GM18498 (cell line): ENCODE measurements around the gene CNN3.

Experiments
- ATAC-seq: cut with Tn5 transposase; IDR thresholded peaks from one replicate; pipeline ENCODE4 v1.9.1; 2021; ENCODE audit warnings: mild to moderate bottlenecking, moderate library complexity; ENCODE audit not compliant: unreplicated experiment

Gene CNN3

GRCh38 chr1:94892604-94893254 is 34.2 kb downstream of the CNN3 start:
- ATAC-seq = no peak

GRCh38 chr1:94888201-94888600 is 38.7 kb downstream of the CNN3 start:
- no peak for ATAC-seq

- no peak for ATAC-seq
Measured at GRCh38 chr1:94887603-94888171, 39.2 kb downstream of the CNN3 start.

GRCh38 chr1:94887106-94887505 is 39.8 kb downstream of the CNN3 start:
- ATAC-seq = no peak

- ATAC-seq = no peak
Measured at GRCh38 chr1:94886361-94886760, 40.5 kb downstream of the CNN3 start.

- ATAC-seq = no peak
Measured at GRCh38 chr1:94884507-94884906, 42.4 kb downstream of the CNN3 start.

GRCh38 chr1:94884106-94884505 is 42.8 kb downstream of the CNN3 start:
- no peak for ATAC-seq

GRCh38 chr1:94883691-94884090 is 43.2 kb downstream of the CNN3 start:
- no peak for ATAC-seq

GRCh38 chr1:94878329-94878728 is 48.6 kb downstream of the CNN3 start:
- no peak for ATAC-seq

- no peak for ATAC-seq
Measured at GRCh38 chr1:94876362-94876761, 50.5 kb downstream of the CNN3 start.

GRCh38 chr1:94875794-94876193 is 51.1 kb downstream of the CNN3 start:
- ATAC-seq = no peak

GRCh38 chr1:94874423-94874822 is 52.5 kb downstream of the CNN3 start:
- ATAC-seq = no peak

GRCh38 chr1:94873520-94874351 is 53.2 kb downstream of the CNN3 start:
- ATAC-seq = peak; percentile 68

GRCh38 chr1:94872771-94873495 is 54.0 kb downstream of the CNN3 start:
- ATAC-seq = no peak

GRCh38 chr1:94871031-94871430 is 55.9 kb downstream of the CNN3 start:
- no peak for ATAC-seq

GRCh38 chr1:94866164-94866807 is 60.6 kb downstream of the CNN3 start:
- ATAC-seq = no peak

GRCh38 chr1:94865360-94865759 is 61.5 kb downstream of the CNN3 start:
- ATAC-seq = no peak

- ATAC-seq = no peak
Measured at GRCh38 chr1:94864821-94865220, 62.1 kb downstream of the CNN3 start.

- no peak for ATAC-seq
Measured at GRCh38 chr1:94863919-94864318, 63.0 kb downstream of the CNN3 start.

- ATAC-seq = no peak
Measured at GRCh38 chr1:94863297-94863911, 63.5 kb downstream of the CNN3 start.
